Skeletal muscle tissue (tissue), 4 donors: Measurements from ENCODE around the gene C17orf113. TPM values are rescaled to one million over a fixed set of nuclear protein-coding genes. Genes with fewer than 3 reads are reported as not detected.

Experiments
- H3K27ac ChIP-seq: one replicate; pipeline ENCODE4 v1.7.0; 2013; ENCODE audit warnings: mild to moderate bottlenecking, low read depth, low read length, inconsistent platforms
- H3K27me3 ChIP-seq, 3 donors: one replicate each; pipeline ENCODE4 v1.7.0; 2013; ENCODE audit warnings: low read length in 3 of 3; ENCODE audit not compliant: control insufficient read depth in 3 of 3, insufficient read depth in 3 of 3
- H3K36me3 ChIP-seq, 3 donors: one replicate each; pipeline ENCODE4 v1.7.0; 2013; ENCODE audit warnings: low read length in 3 of 3; ENCODE audit not compliant: control insufficient read depth in 3 of 3, insufficient read depth in 3 of 3
- H3K4me1 ChIP-seq, 3 donors: one replicate each; pipeline ENCODE4 v1.7.0; 2013; ENCODE audit warnings: low read length in 3 of 3, mild to moderate bottlenecking in 3 of 3; ENCODE audit not compliant: control insufficient read depth in 3 of 3, insufficient read depth in 3 of 3
- H3K4me3 ChIP-seq, 3 donors: one replicate each; pipeline ENCODE4 v1.7.0; 2013; ENCODE audit warnings: low read length in 3 of 3
- H3K9ac ChIP-seq, 3 donors: one replicate each; pipeline ENCODE4 v1.7.0; 2013; ENCODE audit warnings: low read length in 3 of 3, mild to moderate bottlenecking in 3 of 3, moderate library complexity in 2 of 3, low read depth in 1 of 3
- H3K9me3 ChIP-seq, 3 donors: one replicate each; pipeline ENCODE4 v1.7.0; 2013; ENCODE audit warnings: low read length in 3 of 3; ENCODE audit not compliant: control insufficient read depth in 3 of 3
- total RNA-seq: library from RNA; depleted of rRNA; stranded (reverse); fragments of >200 nt; gene quantifications from one replicate; pipeline ENCODE4 v1.2.3, GENCODE V29; 2014
- donor health status: Osteomylitis.

Gene C17orf113
- total RNA-seq, 1 donor from 2014 or later: 1.6 TPM

DNA sequence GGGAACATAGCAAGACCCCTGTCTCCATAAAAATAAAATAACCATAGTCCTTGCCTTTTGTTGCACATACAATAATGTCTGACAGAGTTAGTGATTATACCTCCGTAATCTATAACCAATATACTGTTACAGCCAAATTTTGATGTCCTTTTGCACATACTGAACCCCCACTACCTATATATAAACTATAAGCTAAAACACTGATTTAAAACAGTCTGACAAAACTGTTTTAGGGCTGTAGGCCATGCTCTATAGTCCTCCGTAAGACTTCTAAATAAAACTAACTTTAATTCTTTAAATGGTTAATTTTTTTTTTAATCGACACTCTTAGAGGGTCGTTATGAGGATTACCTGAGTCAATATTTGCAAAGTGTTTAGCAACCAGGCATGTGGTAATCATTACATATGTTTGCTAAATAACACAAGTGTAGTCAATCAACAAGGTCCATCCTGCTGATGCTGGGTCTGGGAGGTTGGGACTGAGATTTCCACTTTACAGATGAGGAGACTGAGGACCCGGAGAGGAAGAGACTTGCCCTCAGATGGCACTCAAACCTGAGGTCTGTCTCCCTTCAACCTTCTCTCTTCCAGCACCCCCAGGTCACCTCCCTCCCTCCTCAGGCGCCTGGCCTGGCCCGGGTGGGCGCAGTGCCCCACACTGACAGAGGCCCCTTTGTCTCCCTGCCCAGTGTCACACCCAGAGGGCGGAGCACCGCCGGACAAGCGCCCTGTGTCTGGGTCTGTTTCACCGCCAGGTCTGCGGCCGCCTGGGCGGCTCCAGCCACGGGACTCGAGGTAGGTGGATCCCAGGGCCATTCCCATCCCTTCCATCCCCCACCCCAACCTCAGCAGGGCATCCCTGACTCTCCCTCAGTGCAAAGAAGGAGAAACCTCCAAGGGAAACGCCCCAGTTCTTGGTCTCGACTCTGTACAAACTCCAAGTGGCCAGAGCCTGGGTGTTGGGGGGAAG lies 37.6 kb upstream of the C17orf113 start:
- Histone ChIP-seq H3K27ac (no peak overlapping the region), H3K9me3 (no peaks in the 10 kb centered on the region), H3K9ac (no peak overlapping the region), H3K4me3 (no peak overlapping the region), H3K4me1 (peaks cover 7 to 10% (median 8%) of the 10 kb centered on the region in 3 donors), H3K27me3 (peaks cover 0 to 3% (median 0%) of the 10 kb centered on the region in 3 donors), H3K36me3 (no peaks in the 10 kb centered on the region)

GRCh38 chr17:42087042-42087701 lies 36.8 kb upstream of the C17orf113 start:
- H3K4me1 ChIP-seq: peaks cover 7 to 10% (median 8%) of the 10 kb centered on the region in 3 donors
- no peak overlapping the region for H3K27ac ChIP-seq
- no peaks in the 10 kb centered on the region for H3K36me3 ChIP-seq
- H3K9me3 ChIP-seq: no peaks in the 10 kb centered on the region
- peaks cover 0 to 3% (median 0%) of the 10 kb centered on the region in 3 donors for H3K27me3 ChIP-seq
- H3K9ac ChIP-seq: no peak overlapping the region
- no peak overlapping the region for H3K4me3 ChIP-seq

GRCh38 chr17:42081516-42082129 lies 31.2 kb upstream of the C17orf113 start:
- Histone ChIP-seq H3K9me3 (no peaks in the 10 kb centered on the region), H3K27ac (no peak overlapping the region), H3K4me1 (peaks cover 17 to 22% (median 21%) of the 10 kb centered on the region in 3 donors), H3K9ac (no peak overlapping the region), H3K27me3 (no peaks in the 10 kb centered on the region), H3K36me3 (no peaks in the 10 kb centered on the region), H3K4me3 (no peak overlapping the region)

DNA sequence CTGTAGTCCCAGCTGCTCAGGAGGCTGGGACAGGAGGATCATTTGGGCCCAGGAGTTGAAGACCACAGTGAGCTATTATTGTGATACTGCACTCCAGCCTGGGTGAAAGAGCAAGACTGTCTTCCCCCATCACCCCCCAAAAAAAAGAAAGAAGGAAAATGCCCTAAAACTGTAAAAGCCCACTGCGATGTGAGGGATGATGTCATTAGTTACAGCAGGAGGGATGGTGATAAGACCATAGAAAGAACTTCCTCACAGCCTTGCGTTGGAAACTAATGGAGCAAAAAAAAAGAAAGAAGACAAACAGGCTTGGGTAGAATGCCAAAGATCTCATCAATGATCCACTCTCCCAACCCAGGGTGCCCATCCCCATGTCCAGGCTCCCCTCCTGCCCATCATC lies 29.1 kb upstream of the C17orf113 start:
- peaks cover 19 to 24% (median 23%) of the 10 kb centered on the region in 3 donors for H3K4me1 ChIP-seq
- H3K9ac ChIP-seq: no peak overlapping the region
- no peaks in the 10 kb centered on the region for H3K9me3 ChIP-seq
- no peak overlapping the region for H3K27ac ChIP-seq
- no peak overlapping the region for H3K4me3 ChIP-seq
- no peaks in the 10 kb centered on the region for H3K27me3 ChIP-seq
- H3K36me3 ChIP-seq: no peaks in the 10 kb centered on the region

DNA sequence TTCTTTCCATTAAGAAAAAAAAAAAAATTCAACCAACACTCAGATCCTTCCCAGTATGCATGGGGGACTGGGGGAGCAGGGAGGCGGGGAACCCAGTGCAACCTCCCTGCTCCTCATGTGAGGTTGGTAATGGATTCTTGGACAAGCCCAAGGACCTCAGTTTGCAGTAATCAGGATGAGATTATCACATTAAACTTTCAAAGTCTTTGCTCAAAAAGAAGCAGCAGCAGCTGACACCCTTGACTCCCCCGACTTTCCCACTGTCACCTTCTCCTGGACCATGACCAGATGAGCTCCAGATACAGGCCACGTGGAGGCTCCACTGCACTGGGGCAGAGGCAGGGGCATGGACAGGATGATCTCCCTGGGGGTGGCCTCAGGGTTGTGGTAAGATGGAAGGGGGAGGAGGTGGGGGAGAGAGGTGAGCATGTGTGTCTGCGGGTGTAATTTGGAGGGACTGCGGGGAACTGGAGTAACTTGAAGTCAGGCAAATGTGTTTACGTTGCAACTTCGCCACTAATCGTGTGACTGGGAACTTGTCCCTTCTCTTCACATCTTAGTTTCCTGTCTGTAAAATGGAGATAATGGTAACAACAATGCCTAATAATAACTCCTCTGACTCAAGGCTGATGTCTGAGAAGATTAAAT lies 28.1 kb upstream of the C17orf113 start:
- no peaks in the 10 kb centered on the region for H3K36me3 ChIP-seq
- H3K9me3 ChIP-seq: no peaks in the 10 kb centered on the region
- H3K27me3 ChIP-seq: peaks cover 0 to 2% (median 0%) of the 10 kb centered on the region in 3 donors
- H3K4me3 ChIP-seq: no peak overlapping the region
- H3K9ac ChIP-seq: peak overlapping the region in 1 of 3 donors; percentile 68
- peaks cover 19 to 27% (median 24%) of the 10 kb centered on the region in 3 donors for H3K4me1 ChIP-seq
- H3K27ac ChIP-seq: peak overlapping the region; percentile 95

DNA sequence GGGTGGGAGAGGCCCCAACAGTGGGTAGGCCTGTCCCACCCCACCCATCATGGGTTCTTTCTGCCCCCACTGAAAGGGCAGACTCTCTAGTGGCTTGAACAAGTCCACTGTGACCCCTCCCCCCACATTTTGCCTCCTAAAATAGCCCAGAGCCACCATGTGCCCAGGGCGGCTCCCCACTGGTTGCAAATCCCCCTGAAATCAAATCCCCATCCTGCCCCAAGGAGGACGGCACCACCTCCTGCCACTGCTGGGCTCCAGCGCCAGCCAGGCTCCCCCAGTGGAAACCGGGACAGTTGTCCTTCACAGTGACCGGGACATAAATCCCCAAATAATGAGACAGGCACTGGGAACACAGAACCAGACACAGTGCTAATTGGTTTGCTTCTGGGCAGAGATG lies 27.4 kb upstream of the C17orf113 start:
- Histone ChIP-seq H3K4me3 (peak overlapping the region in 1 of 3 donors; percentile 7), H3K27ac (peak overlapping the region; percentile 95), H3K9me3 (no peaks in the 10 kb centered on the region)

GRCh38 chr17:42076797-42077559 lies 26.6 kb upstream of the C17orf113 start:
- peak overlapping the region; percentile 95 for H3K27ac ChIP-seq
- peak overlapping the region in 1 of 3 donors; percentile 71 for H3K4me3 ChIP-seq
- peaks cover 19 to 31% (median 31%) of the 10 kb centered on the region in 3 donors for H3K4me1 ChIP-seq

More for the DNA sequence above, 27.4 kb upstream of the C17orf113 start:
- Histone ChIP-seq H3K36me3 (no peaks in the 10 kb centered on the region), H3K4me1 (peaks cover 19 to 30% (median 28%) of the 10 kb centered on the region in 3 donors), H3K9ac (peak overlapping the region; percentile 24 to 78 (median 54)), H3K27me3 (peaks cover 0 to 3% (median 0%) of the 10 kb centered on the region in 3 donors)

GRCh38 chr17:42075789-42076188 lies 25.4 kb upstream of the C17orf113 start:
- H3K4me3 ChIP-seq: peak overlapping the region in 1 of 3 donors; percentile 58
- peak overlapping the region; percentile 95 for H3K27ac ChIP-seq
- peaks cover 19 to 42% (median 38%) of the 10 kb centered on the region in 3 donors for H3K4me1 ChIP-seq
- H3K36me3 ChIP-seq: no peaks in the 10 kb centered on the region
- H3K9ac ChIP-seq: peak overlapping the region in 1 of 3 donors; percentile 62
- peaks cover 0 to 6% (median 6%) of the 10 kb centered on the region in 3 donors for H3K27me3 ChIP-seq
- no peaks in the 10 kb centered on the region for H3K9me3 ChIP-seq

More at GRCh38 chr17:42076797-42077559, 26.6 kb upstream of the C17orf113 start:
- H3K9ac ChIP-seq: peak overlapping the region; percentile 46 to 84 (median 54)
- no peaks in the 10 kb centered on the region for H3K9me3 ChIP-seq
- H3K36me3 ChIP-seq: no peaks in the 10 kb centered on the region
- peaks cover 0 to 6% (median 0%) of the 10 kb centered on the region in 3 donors for H3K27me3 ChIP-seq
